GM12874 (cell line): ENCODE results near the gene ITGA2B.

Experiments used
- TF ChIP-seq, protein P1 (sequence below): IDR thresholded peaks from 2 replicates; pipeline ENCODE4 v1.5.1; 2011; ENCODE audit warnings: low read depth, mild to moderate bottlenecking, control low read depth, low read length, moderate library complexity; ENCODE audit not compliant: insufficient read depth

Gene ITGA2B

GRCh38 chr17:44323359-44324091 lies 65.9 kb downstream of the ITGA2B start:
- TF ChIP-seq, protein P1, sequence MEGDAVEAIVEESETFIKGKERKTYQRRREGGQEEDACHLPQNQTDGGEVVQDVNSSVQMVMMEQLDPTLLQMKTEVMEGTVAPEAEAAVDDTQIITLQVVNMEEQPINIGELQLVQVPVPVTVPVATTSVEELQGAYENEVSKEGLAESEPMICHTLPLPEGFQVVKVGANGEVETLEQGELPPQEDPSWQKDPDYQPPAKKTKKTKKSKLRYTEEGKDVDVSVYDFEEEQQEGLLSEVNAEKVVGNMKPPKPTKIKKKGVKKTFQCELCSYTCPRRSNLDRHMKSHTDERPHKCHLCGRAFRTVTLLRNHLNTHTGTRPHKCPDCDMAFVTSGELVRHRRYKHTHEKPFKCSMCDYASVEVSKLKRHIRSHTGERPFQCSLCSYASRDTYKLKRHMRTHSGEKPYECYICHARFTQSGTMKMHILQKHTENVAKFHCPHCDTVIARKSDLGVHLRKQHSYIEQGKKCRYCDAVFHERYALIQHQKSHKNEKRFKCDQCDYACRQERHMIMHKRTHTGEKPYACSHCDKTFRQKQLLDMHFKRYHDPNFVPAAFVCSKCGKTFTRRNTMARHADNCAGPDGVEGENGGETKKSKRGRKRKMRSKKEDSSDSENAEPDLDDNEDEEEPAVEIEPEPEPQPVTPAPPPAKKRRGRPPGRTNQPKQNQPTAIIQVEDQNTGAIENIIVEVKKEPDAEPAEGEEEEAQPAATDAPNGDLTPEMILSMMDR, result no peak

GRCh38 chr17:44322236-44322895 lies 67.1 kb downstream of the ITGA2B start:
- TF ChIP-seq, protein P1, result no peak
